Measurements from ENCODE around the gene AMOT.

The AMOT gene

DNA sequence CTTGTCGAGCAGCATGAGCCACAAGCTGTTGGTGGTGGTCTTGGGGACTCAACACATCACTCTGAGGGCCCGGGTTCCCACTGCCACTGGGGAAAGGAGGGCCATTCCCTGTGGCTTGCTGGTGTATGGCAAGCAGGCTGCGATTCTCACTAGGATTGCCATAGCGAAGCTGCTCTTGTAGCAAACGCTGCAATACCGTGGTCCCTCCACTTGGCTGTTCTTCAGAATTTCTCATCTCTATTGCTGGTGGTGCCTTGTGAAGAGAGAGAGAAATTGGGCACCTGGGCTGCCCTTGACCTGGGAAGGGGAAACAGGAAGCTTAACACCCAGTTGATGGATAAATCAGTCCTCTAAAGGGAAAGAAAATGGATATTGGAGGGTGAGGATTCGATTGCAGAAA is 17.7 kb downstream of the AMOT start:
- TF ChIP-seq, protein P1, sequence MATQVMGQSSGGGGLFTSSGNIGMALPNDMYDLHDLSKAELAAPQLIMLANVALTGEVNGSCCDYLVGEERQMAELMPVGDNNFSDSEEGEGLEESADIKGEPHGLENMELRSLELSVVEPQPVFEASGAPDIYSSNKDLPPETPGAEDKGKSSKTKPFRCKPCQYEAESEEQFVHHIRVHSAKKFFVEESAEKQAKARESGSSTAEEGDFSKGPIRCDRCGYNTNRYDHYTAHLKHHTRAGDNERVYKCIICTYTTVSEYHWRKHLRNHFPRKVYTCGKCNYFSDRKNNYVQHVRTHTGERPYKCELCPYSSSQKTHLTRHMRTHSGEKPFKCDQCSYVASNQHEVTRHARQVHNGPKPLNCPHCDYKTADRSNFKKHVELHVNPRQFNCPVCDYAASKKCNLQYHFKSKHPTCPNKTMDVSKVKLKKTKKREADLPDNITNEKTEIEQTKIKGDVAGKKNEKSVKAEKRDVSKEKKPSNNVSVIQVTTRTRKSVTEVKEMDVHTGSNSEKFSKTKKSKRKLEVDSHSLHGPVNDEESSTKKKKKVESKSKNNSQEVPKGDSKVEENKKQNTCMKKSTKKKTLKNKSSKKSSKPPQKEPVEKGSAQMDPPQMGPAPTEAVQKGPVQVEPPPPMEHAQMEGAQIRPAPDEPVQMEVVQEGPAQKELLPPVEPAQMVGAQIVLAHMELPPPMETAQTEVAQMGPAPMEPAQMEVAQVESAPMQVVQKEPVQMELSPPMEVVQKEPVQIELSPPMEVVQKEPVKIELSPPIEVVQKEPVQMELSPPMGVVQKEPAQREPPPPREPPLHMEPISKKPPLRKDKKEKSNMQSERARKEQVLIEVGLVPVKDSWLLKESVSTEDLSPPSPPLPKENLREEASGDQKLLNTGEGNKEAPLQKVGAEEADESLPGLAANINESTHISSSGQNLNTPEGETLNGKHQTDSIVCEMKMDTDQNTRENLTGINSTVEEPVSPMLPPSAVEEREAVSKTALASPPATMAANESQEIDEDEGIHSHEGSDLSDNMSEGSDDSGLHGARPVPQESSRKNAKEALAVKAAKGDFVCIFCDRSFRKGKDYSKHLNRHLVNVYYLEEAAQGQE (IDR thresholded peaks at IDR 0.05; ENCODE audit: insufficient read depth in 1 of 2, low read depth in 2 of 2, low read length in 2 of 2) = no peak
- no peak for TF ChIP-seq POLR2AphosphoS5 (IDR thresholded peaks at IDR 0.05; ENCODE audit: low read depth, low read length)
- no peak for TF ChIP-seq FOXP2 (optimal IDR thresholded peaks at IDR 0.05; ENCODE audit: borderline replicate concordance, extremely low read depth, extremely low read length, insufficient read depth)
- TF ChIP-seq SIN3A (IDR thresholded peaks at IDR 0.05; ENCODE audit: borderline replicate concordance, insufficient read depth, low read length) = no peak
- TF ChIP-seq TAF1 (IDR thresholded peaks at IDR 0.05; ENCODE audit: borderline replicate concordance, insufficient read depth, low read length) = no peak

DNA sequence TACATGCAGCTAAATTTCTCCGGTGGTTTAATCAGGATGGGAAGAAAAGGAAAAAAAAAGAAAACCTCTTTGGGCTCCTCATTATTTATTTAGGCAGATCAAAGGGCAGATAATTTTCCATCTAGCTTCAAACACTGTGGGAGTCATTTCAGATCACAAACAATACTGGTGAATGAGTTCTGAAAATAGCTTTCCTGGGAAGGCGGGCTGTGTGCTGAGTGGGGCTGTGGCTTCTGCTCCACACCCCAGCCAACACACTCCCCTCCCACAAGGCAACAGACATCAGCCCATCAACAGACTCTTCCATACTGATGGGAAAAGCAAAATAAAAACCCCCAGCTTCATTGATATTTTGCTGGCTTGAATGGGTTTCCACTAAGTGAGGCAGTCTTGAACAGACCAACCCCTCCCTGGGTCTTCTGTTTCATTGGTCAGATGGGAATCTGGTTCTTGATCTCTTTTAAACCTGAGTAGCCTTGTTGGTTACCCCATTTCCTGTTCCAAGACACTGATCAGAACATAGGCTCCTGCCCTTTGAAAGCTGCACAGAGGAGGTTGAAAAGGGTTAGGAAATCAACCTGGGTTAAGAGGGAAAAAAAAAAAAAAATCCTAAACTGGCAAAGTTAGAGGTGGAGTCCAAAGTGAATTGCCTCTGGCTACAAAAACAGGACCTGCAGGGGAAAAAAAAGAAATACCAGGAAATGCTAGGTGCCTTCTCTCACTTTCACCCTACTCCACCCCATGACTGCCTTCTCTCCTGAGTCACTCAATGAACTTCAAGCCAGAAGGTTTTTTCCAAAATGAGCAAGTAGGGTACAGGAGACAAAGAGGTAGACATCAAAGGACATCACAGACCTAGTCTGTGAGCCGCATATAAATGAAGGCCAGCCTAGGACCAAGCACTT is 20.0 kb downstream of the AMOT start:
- TF ChIP-seq SIN3A (IDR thresholded peaks at IDR 0.05; ENCODE audit: borderline replicate concordance, insufficient read depth, low read length) (no peak), FOXP2 (optimal IDR thresholded peaks at IDR 0.05; ENCODE audit: borderline replicate concordance, extremely low read depth, extremely low read length, insufficient read depth) (peak; percentile 58)

DNA sequence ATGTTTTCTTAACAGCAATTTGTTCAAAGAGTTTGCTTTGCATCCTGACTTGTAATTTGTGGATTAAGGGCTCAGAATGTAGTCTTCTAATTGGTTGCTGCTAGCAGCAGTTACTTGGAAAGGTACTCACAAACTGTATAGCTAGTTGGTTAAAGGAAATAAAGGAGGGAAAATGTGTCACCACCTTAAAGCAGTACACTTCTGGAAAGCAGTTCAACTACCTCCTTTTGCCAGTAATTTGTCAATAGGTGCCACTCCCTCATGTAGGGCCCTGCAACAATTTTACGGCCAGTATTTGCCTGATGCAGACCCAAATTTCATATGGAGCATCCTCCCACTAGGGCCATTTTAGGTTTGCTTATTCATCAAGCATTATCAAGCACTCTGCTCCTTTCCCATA is 20.8 kb downstream of the AMOT start:
- TF ChIP-seq, protein P1 (IDR thresholded peaks at IDR 0.05; ENCODE audit: insufficient read depth in 1 of 2, low read depth in 2 of 2, low read length in 2 of 2) = no peak

DNA sequence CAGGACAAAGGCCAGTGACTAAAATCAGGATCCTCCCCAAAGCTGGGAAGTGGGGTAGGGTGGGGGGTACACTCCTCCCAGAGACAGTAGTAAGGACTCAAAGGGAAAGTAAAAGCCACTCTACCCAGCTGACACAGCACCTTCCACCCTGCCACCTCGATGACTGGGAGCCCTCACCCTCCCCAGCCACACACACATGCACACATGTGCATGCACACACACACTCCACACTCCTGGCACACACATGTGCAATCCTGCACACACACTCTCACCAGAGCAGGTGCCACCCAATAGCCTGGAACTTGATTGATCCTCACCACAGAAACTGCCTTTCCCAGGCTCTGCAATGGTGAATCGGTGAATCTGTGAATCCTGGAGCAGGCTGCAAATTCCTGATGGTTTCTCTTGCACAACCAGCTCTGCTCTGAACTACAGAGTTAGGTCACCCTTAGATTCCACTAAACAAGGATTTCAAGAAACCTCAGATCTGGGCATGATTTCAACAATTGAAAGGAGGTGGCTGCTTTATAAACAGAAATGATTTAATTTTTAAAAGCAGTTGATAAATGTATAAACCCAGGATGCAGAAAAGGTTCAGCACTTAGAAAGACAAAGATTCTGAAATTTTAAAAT is 21.5 kb downstream of the AMOT start:
- TF ChIP-seq FOXP2 (optimal IDR thresholded peaks at IDR 0.05; ENCODE audit: borderline replicate concordance, extremely low read depth, extremely low read length, insufficient read depth) (no peak), SIN3A (IDR thresholded peaks at IDR 0.05; ENCODE audit: borderline replicate concordance, insufficient read depth, low read length) (no peak), POLR2AphosphoS5 (IDR thresholded peaks at IDR 0.05; ENCODE audit: low read depth, low read length) (no peak), TAF1 (IDR thresholded peaks at IDR 0.05; ENCODE audit: borderline replicate concordance, insufficient read depth, low read length) (no peak)
- TF ChIP-seq, protein P1 (IDR thresholded peaks at IDR 0.05; ENCODE audit: insufficient read depth in 1 of 2, low read depth in 2 of 2, low read length in 2 of 2) = no peak

DNA sequence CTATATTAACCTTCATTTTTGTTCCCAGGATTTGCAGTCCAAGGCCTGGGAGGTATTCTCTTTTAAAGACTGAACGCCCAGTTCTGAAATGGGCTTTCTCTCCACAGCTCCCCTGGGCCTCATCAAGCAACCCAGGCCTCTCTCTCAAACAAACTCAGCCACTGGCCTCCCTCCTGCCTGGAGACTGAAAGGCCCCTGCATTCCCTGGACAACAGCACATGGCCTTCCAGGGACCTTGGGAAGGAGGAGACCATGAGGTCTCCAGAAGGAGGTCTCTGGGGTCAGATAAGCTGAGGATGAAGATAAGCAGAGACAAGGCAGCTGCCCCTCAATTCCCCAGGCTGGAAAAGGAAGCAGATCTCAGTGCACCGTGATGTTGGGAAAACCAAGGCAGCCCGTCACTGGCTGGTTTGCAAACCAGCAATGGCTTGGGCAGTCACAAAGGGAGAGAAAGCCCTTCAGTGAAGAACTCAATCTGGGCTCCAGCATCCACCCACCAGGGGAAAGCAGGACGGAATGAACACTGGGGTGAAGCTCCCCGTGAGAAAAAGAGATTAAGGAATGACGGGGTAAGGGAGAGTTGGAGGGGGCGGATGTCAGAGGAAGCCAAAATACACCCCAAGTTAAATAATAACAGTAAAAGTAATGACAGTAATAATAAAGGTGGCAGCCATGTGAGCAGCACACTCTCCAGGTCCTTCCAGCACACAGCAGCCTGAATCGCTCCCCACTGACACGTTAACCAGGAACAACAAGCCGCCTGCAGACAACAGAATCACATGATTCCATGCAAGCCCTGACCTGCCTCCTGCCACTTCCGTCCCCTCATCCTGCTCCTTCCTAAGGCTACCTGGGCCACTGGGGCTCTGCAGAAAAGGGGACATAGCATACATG is 22.3 kb downstream of the AMOT start:
- TF ChIP-seq POLR2AphosphoS5 (IDR thresholded peaks at IDR 0.05; ENCODE audit: low read depth, low read length) (no peak), TAF1 (IDR thresholded peaks at IDR 0.05; ENCODE audit: borderline replicate concordance, insufficient read depth, low read length) (no peak), SIN3A (IDR thresholded peaks at IDR 0.05; ENCODE audit: borderline replicate concordance, insufficient read depth, low read length) (no peak), FOXP2 (optimal IDR thresholded peaks at IDR 0.05; ENCODE audit: borderline replicate concordance, extremely low read depth, extremely low read length, insufficient read depth) (no peak)
- TF ChIP-seq, protein P1 (IDR thresholded peaks at IDR 0.05; ENCODE audit: insufficient read depth in 1 of 2, low read depth in 2 of 2, low read length in 2 of 2) = no peak

Data from PFSK-1 (cell line).